Skeletal muscle tissue (tissue), 4 donors: ENCODE results near the gene PTAFR. TPM values are rescaled to one million over a fixed set of nuclear protein-coding genes. Genes with fewer than 3 reads are reported as not detected.

ENCODE experiments used
- H3K27ac ChIP-seq: one replicate; pipeline ENCODE4 v1.7.0; 2013; ENCODE audit warnings: mild to moderate bottlenecking, low read depth, low read length, inconsistent platforms
- H3K27me3 ChIP-seq, 3 donors: one replicate each; pipeline ENCODE4 v1.7.0; 2013; ENCODE audit warnings: low read length in 3 of 3; ENCODE audit not compliant: control insufficient read depth in 3 of 3, insufficient read depth in 3 of 3
- H3K36me3 ChIP-seq, 3 donors: one replicate each; pipeline ENCODE4 v1.7.0; 2013; ENCODE audit warnings: low read length in 3 of 3; ENCODE audit not compliant: control insufficient read depth in 3 of 3, insufficient read depth in 3 of 3
- H3K4me1 ChIP-seq, 3 donors: one replicate each; pipeline ENCODE4 v1.7.0; 2013; ENCODE audit warnings: low read length in 3 of 3, mild to moderate bottlenecking in 3 of 3; ENCODE audit not compliant: control insufficient read depth in 3 of 3, insufficient read depth in 3 of 3
- H3K4me3 ChIP-seq, 3 donors: one replicate each; pipeline ENCODE4 v1.7.0; 2013; ENCODE audit warnings: low read length in 3 of 3
- H3K9ac ChIP-seq, 3 donors: one replicate each; pipeline ENCODE4 v1.7.0; 2013; ENCODE audit warnings: low read length in 3 of 3, mild to moderate bottlenecking in 3 of 3, moderate library complexity in 2 of 3, low read depth in 1 of 3
- H3K9me3 ChIP-seq, 3 donors: one replicate each; pipeline ENCODE4 v1.7.0; 2013; ENCODE audit warnings: low read length in 3 of 3; ENCODE audit not compliant: control insufficient read depth in 3 of 3
- total RNA-seq: library from RNA; depleted of rRNA; stranded (reverse); fragments of >200 nt; gene quantifications from one replicate; pipeline ENCODE4 v1.2.3, GENCODE V29; 2014
- donor health status: Osteomylitis.

PTAFR gene
- total RNA-seq, 1 donor from 2014 or later: 2.1 TPM

DNA sequence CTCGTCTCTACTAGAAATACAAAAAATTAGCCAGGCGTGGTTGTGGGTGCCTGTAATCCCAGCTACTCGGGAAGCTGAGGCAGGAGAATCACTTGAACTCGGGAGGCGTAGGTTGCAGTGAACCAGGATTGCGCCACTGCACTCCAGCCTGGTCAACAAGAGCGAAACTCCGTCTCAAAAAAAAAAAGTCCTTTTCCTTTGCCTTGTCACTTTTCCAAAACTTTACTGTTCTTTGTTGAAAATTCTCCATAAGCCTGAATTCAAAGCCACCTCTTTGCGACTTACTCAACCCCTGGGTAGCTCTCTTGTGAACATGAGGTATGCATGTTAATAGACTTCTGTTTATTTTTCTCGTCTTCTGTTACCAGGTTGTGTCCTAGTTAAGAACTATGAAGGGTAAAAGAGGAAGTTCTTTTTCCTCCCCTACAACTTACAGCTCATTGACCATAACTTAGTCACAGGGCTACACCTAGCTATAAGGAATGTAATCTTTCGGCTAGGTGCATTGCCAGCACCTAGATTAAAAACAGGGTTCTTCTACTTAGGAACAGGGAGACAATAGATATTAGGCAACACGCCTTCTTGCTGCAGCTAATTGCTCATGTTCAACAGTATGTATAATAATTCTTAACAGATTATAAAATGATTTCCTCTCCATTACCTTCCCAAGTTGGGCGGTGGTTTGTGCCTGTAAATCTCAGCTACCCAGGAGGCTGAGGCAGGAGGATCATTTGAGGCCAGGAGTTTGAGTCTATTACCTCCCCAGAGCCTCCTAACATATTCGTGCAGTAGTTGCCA, 40.9 kb downstream of the PTAFR start:
- Histone ChIP-seq H3K4me3 (no peak overlapping the region), H3K36me3 (no peaks in the 10 kb centered on the region), H3K27ac (no peak overlapping the region), H3K9ac (no peak overlapping the region), H3K4me1 (no peaks in the 10 kb centered on the region), H3K9me3 (no peaks in the 10 kb centered on the region), H3K27me3 (no peaks in the 10 kb centered on the region)

DNA sequence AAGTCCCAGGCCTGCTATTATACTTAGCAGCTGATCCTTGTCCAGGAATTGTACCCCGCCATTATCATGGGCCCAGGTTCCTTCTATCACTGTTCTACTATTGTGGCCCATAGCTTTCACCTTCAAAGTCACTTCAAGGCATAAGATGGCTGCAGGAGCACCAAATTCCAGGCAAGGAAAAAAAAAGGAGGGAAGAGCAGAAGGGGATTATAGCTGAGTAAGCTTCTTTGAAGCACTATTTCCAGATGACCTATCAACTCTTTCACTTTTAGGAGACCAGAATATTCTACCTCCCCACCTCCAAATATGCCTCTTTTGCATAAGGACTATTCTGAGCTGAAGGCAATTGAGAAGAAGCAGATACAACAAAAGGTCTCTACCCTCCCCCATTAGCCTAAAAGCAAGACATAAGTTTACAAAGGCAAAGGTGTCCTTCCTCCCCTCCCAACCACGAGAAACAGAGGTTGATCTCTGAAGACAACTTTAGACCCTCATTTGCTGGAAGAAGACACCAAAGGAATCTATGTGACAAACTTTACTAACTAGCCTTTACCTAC, 41.8 kb downstream of the PTAFR start:
- Histone ChIP-seq H3K36me3 (no peaks in the 10 kb centered on the region), H3K4me1 (no peaks in the 10 kb centered on the region), H3K27ac (no peak overlapping the region), H3K27me3 (no peaks in the 10 kb centered on the region), H3K4me3 (no peak overlapping the region), H3K9me3 (no peaks in the 10 kb centered on the region), H3K9ac (no peak overlapping the region)

DNA sequence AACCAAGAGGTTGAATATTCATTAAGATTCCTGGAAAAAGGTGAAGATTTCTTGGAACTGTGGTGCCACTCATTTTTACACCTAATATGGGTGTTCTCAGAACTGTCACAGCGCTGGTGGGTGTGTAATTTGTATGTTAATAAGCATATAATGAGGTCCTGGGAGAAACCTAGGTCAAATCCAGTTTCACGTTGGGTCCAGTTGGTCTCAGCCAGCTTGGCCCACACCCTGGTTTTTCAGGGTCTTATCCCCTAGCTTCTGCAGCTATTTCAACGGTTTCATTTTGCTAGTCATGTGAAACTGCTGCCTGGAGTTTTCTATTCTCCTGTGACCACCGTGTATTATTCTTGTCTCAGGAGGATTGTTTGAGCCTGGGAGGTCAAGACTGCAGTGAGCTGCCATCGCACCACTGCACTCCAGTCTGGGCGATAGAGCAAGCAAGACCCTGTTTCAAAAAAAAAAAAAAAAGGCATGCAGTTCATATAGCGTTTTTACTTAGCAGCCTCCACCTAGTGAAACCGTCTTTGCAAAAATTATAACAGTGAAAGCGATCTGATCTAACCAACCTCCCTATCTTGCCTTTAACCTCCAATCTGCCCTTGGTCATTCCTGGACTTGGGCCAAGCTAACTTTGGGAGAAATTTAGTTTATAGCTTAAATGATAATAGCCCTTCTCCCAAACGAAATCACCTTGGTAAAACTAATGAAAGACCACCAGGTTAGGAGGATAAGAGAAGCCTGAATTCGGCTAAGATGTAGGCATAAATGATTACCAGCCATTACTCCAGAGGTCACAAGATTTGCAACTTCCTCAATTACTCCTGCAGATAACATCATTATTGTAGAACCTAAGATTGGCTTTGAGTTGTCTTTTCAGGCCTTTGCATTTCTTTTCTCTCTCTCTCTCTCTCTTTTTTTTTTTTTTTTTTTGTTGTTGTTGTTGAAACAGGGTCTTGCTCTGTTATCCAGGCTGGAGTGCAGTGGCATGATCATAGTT, 44.0 kb downstream of the PTAFR start:
- Histone ChIP-seq H3K4me1 (peaks cover 0 to 3% (median 0%) of the 10 kb centered on the region in 3 donors), H3K4me3 (no peak overlapping the region), H3K9ac (no peak overlapping the region), H3K36me3 (no peaks in the 10 kb centered on the region), H3K27ac (no peak overlapping the region), H3K9me3 (no peaks in the 10 kb centered on the region), H3K27me3 (peaks cover 0 to 3% (median 0%) of the 10 kb centered on the region in 3 donors)

DNA sequence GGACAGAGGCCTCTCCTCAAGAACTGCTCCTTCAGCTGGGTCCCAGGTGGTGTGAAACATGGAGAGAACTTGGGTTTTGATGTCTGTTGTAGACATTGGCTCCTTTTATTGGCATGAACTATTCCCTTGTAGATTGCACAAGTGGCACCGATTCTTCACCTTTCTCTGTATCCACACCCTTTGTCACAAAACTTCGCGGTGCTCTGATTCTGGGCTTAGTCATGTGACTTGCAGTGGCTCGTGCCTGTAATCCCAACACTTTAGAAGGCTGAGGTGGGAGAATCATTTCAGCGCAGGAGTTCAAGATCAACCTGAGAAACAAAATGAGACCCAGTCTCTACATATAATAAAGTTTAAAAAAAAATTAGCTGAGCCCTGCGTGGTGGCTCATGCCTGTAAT, 45.6 kb downstream of the PTAFR start:
- no peak overlapping the region for H3K27ac ChIP-seq
- no peak overlapping the region for H3K4me3 ChIP-seq
- H3K9me3 ChIP-seq: no peaks in the 10 kb centered on the region
- H3K36me3 ChIP-seq: no peaks in the 10 kb centered on the region
- H3K27me3 ChIP-seq: peaks cover 0 to 3% (median 0%) of the 10 kb centered on the region in 3 donors
- H3K4me1 ChIP-seq: peaks cover 0 to 3% (median 0%) of the 10 kb centered on the region in 3 donors
- no peak overlapping the region for H3K9ac ChIP-seq

DNA sequence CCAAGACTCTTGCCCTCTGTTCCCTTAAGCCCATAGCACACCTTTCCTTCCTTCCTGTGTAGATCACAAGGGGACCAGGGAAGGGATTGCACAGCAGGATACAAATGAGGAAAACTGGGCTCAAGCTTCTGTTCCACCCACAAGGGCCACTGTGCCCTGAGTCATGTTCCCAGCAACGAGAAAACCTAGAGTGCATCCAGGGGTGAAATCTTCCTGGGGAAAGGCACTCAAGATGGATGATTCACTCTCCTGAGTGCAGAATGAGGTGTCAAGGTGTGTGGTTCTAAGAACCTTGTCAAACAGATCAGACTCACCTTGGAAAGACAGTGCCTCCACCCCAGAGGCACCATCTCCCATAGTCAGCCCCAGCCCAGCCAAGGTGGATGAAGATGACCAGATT, 47.3 kb downstream of the PTAFR start:
- Histone ChIP-seq H3K9ac (no peak overlapping the region), H3K36me3 (no peaks in the 10 kb centered on the region), H3K27ac (no peak overlapping the region), H3K9me3 (no peaks in the 10 kb centered on the region), H3K4me3 (no peak overlapping the region), H3K27me3 (peaks cover 0 to 3% (median 0%) of the 10 kb centered on the region in 3 donors), H3K4me1 (peaks cover 0 to 3% (median 0%) of the 10 kb centered on the region in 3 donors)

DNA sequence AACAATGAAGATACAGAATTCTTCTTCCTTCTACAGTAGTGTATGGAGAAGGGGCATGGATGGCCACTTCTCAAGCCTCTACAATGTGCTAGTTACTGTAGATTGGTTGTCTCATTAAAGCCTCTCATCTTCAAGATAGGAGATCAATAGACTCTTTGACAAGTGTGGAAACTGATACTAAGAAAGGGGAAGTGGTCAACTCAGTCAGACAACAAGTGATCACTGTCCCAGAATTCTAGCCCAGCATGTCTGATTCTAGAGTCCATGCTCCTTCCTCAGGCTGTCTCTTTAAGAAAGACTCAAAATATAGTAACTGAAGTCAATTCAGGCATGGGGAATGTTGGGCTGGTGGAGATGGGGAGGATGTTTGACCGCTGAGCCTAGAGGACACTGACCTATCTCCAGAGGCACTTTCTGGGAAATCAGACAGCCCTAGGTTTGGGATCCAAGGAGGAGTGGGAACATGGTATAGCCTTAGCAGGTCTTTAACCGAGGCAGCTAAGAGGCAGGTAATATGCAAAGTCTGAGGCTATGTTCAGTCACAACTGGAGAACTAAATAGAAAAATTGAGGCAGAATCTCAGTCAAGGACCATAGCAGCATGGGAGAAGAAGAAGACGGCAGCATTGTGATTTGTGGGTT, 48.8 kb downstream of the PTAFR start:
- H3K9me3 ChIP-seq: no peaks in the 10 kb centered on the region
- no peaks in the 10 kb centered on the region for H3K36me3 ChIP-seq
- peaks cover 6 to 8% (median 7%) of the 10 kb centered on the region in 3 donors for H3K4me1 ChIP-seq
- no peak overlapping the region for H3K9ac ChIP-seq
- peaks cover 0 to 3% (median 0%) of the 10 kb centered on the region in 3 donors for H3K27me3 ChIP-seq
- H3K27ac ChIP-seq: peak overlapping the region; percentile 39
- H3K4me3 ChIP-seq: no peak overlapping the region

DNA sequence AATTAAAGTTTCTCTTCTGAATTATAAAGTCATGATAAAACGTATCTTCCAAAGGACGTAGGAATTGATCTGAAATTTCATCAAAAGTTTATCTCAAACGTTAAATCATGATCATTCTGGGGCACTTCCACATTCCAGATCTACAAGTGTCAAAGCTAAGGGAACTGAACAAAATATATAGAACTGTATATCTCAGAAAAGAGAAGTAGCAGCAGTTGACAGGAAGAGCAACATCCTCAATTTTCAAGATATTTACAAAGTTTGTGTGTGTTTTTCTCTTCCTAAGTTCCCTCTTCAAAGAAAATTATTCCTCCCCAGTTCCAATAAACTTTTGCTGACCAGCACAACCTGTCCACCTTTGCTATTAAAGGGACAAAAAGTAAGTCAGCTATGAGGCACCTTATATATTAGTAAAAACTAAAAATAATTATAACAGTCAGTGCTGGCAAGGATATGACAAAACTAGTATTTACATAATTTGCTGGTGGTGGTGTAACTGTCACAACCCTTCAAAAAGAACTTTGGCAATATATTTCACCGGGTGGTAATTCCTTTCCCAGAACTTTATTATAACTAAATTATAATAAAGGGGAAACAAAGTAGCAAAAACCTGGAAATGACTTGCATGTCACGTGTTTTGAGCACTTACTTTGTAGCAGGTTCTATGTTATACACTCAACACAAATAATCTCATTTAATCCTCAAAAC, 49.6 kb downstream of the PTAFR start:
- no peaks in the 10 kb centered on the region for H3K9me3 ChIP-seq
- H3K27ac ChIP-seq: peak overlapping the region; percentile 28
- peaks cover 0 to 3% (median 0%) of the 10 kb centered on the region in 3 donors for H3K27me3 ChIP-seq
- H3K36me3 ChIP-seq: no peaks in the 10 kb centered on the region
- H3K4me3 ChIP-seq: no peak overlapping the region
- peaks cover 6 to 8% (median 7%) of the 10 kb centered on the region in 3 donors for H3K4me1 ChIP-seq
- H3K9ac ChIP-seq: no peak overlapping the region

DNA sequence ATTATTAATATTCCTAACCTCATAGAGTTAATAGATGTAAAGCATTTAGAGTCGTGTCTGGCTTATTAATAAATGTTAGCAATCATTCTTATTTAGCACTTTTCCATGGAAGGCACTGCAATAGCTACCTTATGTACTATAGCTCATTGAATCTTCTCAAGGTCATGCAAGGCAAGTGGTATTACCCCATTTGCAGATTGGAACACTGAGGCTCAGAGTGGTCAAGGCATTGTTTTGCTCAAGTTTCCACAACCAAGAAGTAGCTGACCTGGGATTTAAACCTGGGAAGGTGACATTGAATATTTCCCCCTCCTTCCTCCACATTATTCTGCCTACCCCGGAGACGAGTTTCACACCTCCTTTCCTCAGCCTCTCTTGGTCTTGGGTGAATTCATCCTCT, 50.3 kb downstream of the PTAFR start:
- Histone ChIP-seq H3K27me3 (peaks cover 0 to 3% (median 0%) of the 10 kb centered on the region in 3 donors), H3K27ac (no peak overlapping the region), H3K9me3 (no peaks in the 10 kb centered on the region), H3K4me1 (peaks cover 6 to 8% (median 7%) of the 10 kb centered on the region in 3 donors), H3K36me3 (no peaks in the 10 kb centered on the region), H3K4me3 (no peak overlapping the region), H3K9ac (no peak overlapping the region)

DNA sequence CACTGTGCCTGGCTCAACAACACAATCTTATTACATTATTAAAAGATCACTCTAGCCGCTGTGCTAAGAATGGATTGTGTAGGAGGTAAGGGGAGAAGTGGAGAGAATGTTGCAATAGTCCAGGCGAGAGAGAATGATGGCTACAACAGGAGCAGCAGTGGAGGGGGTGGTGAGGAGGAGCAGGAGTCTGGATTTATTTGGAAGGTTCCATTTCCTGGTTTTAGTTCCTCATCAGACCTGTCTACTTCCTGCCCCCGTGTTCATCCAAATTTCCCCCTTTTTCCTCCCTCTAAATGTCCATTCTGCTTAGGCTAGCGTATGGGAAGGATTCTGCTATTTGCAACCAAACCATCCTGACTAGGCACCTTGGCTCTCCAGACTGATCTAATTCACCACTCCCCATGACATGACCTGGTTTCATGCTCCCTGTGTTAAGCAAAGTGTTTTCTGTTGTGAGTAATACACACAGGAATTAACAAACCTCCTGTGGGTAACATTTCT, 53.0 kb downstream of the PTAFR start:
- H3K4me1 ChIP-seq: peaks cover 6 to 8% (median 7%) of the 10 kb centered on the region in 3 donors
- H3K9me3 ChIP-seq: no peaks in the 10 kb centered on the region
- H3K27ac ChIP-seq: peak overlapping the region; percentile 9
- peak overlapping the region in 1 of 3 donors; percentile 50 for H3K9ac ChIP-seq
- no peaks in the 10 kb centered on the region for H3K36me3 ChIP-seq
- peaks cover 0 to 3% (median 0%) of the 10 kb centered on the region in 3 donors for H3K27me3 ChIP-seq
- peak overlapping the region in 1 of 3 donors; percentile 29 for H3K4me3 ChIP-seq
